GM21576 (cell line): ENCODE results near the gene CAPS2.
"Not testable (repeated sequence)": the region's sequence is repeated elsewhere in the genome, so short reads cannot be mapped to it uniquely, and the experiment has no call there.

Source experiments
- ATAC-seq: cut with Tn5 transposase; IDR thresholded peaks from one replicate; pipeline ENCODE4 v1.9.1; 2021; ENCODE audit warnings: mild to moderate bottlenecking, moderate library complexity; ENCODE audit not compliant: unreplicated experiment

Gene CAPS2

DNA sequence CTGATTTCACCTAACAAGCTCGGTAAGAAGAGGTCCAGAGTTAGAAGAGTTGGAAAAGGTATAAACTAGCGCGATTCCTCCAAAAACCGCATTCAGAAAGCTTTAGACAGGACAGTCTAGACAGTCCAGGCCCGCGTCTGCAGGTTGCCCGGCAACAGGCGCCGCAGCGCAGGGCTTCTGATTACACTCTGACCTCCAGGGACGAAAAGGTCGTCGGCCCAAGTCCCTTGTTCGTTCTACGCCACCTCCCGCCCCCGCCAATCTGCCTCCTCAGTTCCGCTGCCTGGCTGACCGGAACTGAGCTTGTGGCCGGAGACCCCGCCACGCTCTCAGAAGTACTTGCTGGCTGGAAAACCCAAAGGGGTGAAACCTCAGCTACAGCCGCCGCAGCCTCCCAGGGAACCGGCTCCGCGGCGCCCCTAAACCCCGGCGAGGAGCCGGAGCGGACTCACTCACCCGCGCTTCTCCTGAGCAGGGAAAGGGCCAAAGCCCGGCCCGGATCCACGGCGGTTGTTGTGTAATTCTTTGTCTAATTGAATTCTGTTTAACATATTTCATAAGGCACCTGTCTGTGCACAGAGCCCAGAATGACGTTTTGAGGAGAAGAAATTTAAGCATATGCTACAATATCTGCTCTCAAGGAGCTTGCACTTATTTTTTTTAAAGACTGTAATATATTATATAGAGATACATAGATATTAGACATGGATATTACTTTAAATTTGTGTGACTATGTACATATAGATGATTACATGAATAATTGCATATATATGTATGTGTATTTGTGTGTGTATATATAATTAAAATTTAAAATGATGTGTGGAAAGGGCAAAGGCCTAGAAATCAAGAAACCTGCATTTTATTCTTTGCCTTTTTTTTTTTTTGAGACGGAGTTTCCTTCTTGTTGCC lies at the start of gene CAPS2:
CAPS2 (minus strand) TSS at position 407 of the 909 bp plus-strand sequence. CDS start 3,826 bp downstream, outside the sequence.
- ATAC-seq: peak; percentile 89

DNA sequence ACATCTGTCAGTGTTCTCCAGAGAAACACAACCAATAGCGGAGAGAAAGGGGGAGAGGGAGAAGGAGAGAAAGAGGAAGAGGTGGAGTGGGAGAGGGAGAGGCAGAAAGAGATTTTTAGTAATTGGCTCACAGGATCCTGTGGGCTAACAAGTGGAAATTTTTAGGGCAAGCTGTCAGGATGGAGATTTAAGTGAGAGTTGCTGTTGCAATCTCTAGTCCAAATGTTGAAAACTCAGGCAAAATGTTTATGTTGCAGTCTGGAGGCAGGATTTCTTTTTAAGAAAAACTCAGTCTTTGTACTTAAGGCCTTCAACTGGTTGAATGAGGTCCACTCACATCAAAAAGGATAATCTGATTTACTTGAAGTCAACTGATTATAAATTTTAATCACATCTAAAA lies 48.2 kb upstream of the CAPS2 start:
- ATAC-seq: no peak

DNA sequence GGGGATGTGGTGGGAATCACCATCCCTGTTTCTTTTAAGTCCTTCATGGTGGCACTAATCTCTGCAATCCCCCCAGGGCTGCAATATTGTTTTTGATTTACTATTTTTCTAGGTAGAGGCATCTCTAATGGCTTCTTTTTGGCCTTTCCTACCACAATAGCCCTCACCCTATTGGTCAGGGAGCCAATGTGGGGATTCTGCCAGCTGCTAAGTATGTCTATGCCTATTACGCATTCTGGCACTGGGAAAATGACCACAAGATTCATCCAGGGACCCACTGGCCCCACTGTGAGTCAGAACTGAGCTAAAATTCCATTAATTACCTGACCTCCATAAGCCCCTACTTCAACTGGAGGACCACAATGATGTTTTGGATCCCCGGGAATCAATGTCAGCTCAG lies 44.8 kb upstream of the CAPS2 start:
- no peak for ATAC-seq

DNA sequence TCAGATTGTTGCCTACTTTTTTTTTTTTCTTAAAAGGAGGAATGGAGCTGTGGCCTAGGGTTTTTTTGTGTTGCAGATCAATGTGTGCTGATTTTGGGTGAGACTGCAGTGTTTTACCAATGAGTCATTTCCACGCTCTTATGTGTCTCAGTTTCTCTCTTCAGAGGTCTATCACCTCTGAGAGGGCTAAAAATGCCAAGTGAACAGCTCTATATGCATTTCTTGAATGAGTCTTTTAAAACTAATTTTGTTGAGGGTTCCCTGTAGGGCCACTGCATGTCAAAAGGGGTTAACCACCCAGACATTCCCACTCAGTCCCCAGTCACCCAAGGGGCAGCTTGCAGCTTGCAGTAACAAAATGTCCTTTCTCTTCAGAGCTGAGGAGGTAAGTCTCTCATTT lies 36.5 kb upstream of the CAPS2 start:
- ATAC-seq: peak; percentile 75

DNA sequence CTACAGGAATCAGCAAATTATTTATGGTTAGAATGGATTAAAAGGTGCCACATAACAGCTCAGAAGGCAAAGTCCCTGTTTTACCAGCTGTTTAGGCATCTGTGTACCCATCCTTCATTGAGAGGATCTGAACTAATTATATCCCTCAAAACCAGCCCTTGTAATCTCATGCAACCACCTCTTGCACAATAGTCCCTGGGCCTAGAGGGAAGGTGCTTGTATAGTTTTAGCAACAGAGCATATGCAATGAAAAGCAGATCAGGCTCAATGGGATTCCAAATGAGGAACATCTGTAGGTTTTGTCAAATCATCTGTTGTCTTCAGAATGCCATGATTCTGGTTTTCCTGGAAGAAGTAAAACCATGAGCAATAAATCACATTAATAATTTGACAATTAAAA lies 34.8 kb upstream of the CAPS2 start:
- no peak for ATAC-seq

DNA sequence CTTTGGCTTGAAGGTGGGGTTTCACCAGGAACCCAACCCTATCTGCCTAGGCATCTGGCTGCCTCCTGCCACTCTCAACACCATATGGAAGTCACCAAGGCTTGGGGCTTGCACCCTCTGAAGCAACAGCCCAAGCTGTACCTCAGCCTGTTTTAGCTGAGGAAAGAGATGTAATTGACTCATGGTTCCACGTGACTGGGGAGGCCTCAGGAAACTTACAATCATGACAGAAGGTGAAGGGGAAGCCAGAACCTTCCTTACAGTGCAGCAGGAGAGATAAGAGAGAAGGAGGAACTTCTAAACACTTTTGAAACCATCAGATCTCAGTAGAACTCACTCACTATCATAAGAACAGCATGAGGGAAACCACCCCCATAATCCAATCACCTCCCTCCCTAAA lies 31.3 kb upstream of the CAPS2 start:
- ATAC-seq: no peak

DNA sequence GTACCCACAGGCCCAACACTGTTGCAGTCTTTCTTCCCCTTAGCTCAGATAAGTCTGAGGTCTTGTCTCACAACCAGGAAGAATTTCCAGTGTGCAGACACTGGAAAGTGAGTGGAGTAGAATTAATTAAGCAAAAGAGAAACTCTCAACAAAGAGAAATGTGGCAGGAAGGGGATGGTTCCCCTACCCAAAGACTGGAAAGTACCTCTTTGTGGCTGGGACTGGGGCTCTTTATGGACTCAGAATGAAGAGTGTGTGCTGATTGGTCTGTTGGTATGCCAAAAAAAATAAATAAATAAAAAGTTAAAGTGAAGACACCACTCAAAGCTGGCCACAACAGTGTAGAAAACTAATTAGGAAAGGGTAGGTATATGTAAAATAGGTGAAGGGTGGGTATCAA lies 30.8 kb upstream of the CAPS2 start:
- no peak for ATAC-seq

DNA sequence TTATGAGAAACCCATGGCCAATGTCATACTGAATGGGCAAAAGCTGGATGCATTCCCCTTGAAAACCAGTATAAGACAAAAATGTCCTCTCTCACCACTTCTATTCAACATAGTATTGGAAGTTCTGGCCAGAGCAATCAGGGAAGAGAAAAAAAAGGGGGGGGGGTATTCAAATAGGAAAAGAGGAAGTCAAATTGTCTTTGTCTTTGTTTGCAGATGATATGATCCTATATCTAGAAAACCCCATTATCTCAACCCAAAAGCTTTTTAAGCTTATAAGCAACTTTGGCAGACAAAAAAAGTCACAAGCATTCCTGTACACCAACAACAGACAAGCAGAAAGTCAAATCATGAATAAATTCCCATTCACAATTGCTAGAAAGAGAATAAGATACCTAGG lies 23.9 kb upstream of the CAPS2 start:
- no peak for ATAC-seq

DNA sequence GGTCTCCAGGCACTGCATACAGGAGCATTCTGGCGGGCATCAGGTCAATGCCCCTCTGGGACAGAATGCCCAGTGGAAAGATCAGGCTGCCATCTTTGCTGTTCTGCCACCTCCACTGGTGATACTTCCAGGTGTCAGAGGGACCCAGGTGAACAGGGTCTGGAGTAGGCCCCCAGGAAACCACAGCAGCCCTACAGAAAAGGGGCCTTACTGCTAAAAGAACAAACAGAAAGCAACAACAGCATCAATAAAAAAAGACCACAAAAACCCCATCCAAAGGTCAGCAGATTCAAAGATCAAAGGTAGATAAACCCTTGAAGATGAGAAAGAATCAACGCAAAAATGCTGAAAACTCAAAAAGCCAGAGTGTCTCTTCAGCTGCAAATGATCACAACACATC lies 20.3 kb upstream of the CAPS2 start:
- ATAC-seq: no peak

DNA sequence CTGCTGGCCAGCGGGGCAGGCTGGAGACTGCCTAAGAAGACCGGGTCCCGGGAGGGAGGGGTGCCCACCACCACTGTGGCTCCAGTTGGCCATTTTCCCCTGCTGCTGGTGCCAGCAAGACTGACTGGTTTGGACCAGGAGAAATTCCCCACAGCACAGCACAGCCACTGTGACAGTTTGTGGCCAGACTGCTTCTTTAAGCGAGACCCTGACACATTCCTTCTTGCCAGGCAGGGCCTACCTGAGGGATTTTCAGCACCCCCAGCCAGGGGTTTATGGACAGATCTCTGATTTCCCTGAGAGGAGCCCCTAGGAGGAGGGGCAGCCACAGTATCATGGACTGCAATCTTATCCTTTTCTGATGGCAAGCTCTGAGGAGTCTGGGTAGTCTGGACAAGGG lies 19.8 kb upstream of the CAPS2 start:
- ATAC-seq: no peak

DNA sequence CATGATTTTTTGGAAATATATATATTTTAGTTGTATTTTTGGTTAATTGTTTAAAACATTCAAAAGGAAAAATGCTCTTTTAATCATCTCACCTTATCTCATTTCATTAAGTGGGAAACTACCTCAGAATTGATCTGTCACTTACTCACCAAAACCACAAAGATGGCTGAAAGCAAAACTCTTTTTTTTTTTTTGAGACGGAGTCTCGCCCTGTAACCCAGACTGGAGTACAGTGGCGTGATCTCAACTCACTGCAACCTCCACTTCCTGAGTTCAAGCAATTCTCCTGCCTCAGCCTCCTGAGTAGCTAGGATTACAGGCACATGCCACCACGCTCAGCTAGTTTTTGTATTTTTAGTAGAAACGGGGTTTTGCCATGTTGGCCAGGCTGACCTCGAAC lies 16.1 kb upstream of the CAPS2 start:
- ATAC-seq: not testable (repeated sequence)

DNA sequence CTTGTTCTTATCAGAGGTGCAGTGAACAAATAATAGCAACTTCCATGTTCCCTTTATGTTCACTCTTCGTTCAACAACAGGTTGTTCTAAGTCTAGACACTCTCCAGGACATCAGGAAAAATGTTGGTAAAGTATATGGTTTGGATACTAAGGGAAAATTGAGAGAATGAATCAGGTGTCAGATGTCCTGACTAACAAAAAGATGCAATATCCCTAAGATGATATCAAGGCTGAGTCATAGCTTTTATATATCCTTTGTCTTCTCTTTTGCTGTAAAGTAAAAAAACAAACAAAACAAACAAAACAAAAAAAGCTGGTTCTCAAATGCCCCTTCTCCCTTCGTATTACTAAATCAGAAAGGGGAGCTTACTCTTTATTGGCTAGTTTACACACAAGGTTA lies 15.4 kb upstream of the CAPS2 start:
- no peak for ATAC-seq

DNA sequence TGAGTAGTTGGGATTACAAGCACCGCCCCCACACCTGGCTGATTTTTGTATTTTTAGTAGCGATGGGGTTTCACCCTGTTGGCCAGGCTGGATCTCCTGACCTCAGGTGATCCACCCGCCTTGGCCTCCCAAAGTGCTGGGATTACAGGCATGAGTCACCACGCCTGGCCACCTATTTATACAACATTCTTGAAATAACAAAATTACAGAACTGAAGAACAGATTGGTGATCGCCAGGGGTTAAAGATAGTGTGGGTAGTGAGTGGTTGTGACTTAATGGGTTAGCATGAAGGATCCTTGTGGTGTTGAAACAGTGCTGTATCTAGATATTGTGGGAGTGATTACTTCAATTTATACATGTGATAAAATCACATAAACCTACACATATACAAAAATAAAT lies 11.7 kb upstream of the CAPS2 start:
- ATAC-seq: no peak

DNA sequence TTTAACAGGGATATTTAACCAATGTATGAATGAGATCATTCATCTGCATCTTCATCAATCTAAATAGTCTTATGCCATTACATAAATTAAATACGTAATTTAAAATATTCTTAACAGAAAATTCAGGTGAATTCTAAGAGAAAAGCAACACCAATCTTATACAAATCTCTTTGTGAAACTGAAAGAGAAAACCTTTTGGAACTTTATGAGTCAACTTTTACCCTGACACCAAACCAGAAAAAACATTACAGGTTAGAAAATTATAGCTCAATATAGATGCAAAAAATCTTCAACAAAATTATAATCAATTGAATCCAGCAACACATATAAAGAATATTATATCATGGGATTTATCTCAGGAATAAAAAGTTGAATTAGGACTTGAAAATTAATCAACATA lies 7.8 kb upstream of the CAPS2 start:
- ATAC-seq: peak; percentile 55

DNA sequence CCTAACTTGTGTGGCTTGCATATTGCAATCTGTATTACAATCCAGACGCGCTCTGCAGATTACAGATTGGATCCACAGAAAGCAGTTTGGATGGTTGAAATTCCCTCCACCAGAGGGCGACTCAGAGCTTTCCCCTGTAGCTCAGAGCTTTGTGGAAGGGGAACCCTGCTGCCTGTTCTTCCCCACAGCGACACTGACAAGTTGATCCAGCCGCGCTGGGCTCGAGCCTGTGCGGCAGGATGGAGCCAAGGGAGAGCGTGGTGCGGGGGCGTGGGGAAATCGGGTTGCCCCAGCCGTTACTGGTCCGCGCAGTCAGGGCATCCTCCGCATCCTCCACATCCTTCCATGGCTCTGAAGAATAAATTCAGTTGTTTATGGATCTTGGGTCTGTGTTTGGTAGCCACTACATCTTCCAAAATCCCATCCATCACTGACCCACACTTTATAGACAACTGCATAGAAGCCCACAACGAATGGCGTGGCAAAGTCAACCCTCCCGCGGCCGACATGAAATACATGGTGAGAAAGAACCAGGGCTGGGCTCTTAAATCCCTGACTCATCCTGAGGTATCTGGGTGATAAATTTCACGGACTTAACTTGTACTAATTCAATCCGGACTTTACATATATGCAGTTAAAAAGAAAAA lies 4.4 kb upstream of the CAPS2 start, which contains the start of gene GLIPR1L1:
GLIPR1L1 (plus strand) TSS at position 287 of the 647 bp plus-strand sequence; CDS start at position 346, 59 bp downstream.
- ATAC-seq: peak; percentile 55

DNA sequence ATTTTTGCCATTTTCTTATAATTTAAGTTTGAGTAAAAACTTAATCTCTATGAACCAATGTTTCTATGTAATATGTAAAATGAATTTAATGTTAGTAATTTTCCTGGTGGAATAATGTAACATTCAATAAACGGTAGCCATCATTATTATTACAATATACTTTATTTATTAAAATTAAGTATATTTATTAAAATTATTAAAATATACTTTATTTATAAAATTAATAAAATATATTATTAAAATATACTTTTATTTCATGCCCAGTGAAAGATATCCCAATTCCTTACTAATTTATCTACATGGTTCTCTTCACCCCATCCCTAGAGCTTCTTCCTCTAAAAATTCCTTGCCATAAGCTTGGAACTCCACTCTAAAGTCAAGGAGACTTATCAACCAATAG lies 2.5 kb downstream of the CAPS2 start:
- ATAC-seq: no peak

DNA sequence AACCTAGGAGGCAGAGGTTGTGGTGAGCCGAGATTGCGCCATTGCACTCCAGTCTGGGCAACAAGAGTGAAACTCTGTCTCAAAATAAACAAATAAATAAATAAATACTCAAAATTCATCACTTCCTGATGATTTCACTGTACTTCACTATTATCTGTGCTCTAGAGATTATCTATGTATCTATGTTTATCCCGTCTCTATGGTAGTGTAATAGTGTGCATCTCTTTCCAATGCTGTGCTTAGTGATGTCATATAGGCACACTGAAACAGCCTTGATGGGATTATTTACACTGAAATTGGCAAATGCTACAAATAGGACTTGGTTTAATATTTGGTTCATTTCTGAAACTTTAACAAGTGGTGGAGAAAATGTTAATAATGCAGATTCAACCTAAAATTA lies 6.5 kb downstream of the CAPS2 start:
- no peak for ATAC-seq

DNA sequence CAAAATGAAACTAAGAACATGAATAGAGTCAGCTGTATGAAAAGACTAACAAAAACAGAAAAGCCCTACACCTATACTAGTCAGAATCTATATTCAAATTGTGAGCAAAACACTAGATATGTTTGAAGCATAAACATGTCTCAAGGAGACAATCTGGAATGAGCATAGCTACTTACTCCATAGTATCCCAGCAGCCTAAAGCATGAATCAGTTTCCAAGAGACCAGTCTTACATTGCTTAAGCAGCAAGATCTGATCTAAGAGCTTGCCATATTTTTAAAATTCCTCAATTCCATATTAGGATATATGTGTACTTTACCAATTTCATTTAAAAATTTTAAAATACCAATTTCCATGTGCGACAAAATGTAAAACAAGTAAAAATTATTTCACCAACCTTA lies 7.7 kb downstream of the CAPS2 start:
- ATAC-seq: no peak

DNA sequence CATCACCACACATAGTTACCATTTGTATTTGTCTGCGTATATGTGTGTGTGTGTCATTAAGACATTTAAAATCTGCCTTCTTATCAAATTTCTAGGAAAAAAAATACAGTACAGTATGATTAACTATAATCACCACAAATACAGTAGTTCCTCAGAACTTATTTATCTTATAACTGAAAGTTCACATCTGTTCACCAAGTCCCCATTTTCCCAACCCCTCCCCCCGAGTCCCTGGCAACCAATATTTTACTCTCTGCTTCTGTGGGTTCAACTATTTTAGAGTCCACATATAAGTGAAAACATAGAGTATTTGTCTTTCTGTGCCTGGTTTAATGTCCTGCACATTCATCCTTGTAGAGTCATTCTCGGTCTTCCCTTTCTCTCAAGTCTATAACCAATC lies 12.3 kb downstream of the CAPS2 start:
- no peak for ATAC-seq

DNA sequence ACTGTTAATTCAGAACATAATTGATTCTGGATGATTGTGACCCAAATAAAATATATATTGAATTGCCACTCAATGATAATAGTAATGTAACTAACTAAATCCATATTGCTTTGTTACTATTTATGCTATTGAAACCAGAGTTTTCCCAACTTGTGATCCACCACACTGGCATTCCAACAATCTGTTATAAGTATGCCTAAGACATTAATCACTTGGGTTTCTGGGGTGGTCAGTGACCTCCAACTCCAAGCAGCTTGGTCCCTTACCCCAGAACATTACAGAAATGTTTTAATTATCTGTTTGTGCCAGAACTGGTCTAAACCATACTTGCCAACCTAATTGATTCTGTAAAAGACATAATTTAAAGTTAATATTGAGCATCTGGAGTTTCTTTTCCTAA lies 14.6 kb downstream of the CAPS2 start:
- ATAC-seq: no peak

DNA sequence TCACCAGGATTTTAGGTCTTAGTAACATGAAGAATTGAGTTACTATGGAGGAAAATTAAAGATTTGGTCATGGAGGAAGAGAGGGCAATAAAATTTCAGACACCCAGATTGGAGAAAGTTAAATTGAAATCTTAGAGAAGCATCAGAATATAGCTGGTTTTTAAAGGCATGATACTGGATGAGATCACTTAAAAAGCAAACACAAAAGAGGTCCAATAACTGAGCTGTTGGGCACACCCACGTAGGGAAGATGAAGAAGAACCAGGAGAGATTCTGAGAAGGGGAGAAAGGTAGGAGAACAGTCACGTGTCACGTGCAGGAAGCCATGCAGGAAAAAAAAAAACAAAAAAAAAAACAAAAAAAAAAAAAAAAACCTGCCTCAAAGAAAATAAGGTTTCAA lies 18.8 kb downstream of the CAPS2 start:
- ATAC-seq: no peak

DNA sequence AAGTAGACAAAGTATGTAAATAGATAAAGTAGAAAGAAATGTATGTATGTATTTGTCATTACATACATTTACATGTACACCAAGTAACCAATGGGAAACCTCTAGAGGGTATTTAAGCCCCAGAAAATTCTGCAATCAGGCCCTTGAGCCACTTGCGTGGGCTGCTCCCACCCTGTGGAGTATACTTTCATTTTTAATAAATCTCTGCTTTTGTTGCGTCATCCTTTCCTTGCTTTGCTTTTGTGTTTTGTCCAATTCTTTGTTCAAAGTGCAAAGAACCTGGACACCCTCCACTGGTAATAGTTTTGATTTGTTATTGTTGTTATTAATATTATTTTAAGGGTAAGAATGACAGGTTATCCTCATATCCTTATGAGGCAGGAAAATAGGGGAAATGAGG lies 21.8 kb downstream of the CAPS2 start:
- ATAC-seq: no peak
